MM.1S (cell line): ENCODE measurements around the gene WNK2.

Experiments used
- DNase-seq: peaks from one replicate; pipeline ENCODE4 v3.0.0-alpha.2; 2015
- H2AFZ ChIP-seq: fragments of 300-600 bp; sonication (generic); 2 replicates; pipeline ENCODE4 v1.6.0; 2016; ENCODE audit warnings: antibody characterized with exemption, low read length
- H3F3A ChIP-seq: fragments of 300-600 bp; sonication (generic); 2 replicates; pipeline ENCODE4 v1.6.1; 2016; ENCODE audit warnings: mild to moderate bottlenecking, antibody characterized with exemption, low read length, moderate library complexity, mixed read lengths; ENCODE audit not compliant: insufficient read depth
- H3K27ac ChIP-seq: fragments of 300-600 bp; sonication (generic); 2 replicates; pipeline ENCODE4 v1.5.1; 2016; ENCODE audit warnings: mild to moderate bottlenecking, low read length
- H3K27me3 ChIP-seq: fragments of 300-600 bp; sonication (generic); replicated peaks from 2 replicates; pipeline ENCODE4 v1.6.0; 2016; ENCODE audit warnings: low read length; ENCODE audit not compliant: insufficient read depth
- H3K36me3 ChIP-seq: fragments of 300-600 bp; sonication (generic); replicated peaks from 2 replicates; pipeline ENCODE4 v1.6.1; 2016; ENCODE audit warnings: mild to moderate bottlenecking, low read length, mixed read lengths; ENCODE audit not compliant: insufficient read depth
- H3K4me1 ChIP-seq: fragments of 300-600 bp; sonication (generic); 2 replicates; pipeline ENCODE4 v1.6.1; 2016; ENCODE audit warnings: low read length, mixed read lengths
- H3K4me2 ChIP-seq: fragments of 300-600 bp; sonication (generic); 2 replicates; pipeline ENCODE4 v1.6.0; 2016; ENCODE audit warnings: low read depth, low read length
- H3K4me3 ChIP-seq: fragments of 300-600 bp; sonication (generic); 2 replicates; pipeline ENCODE4 v1.5.1; 2016; ENCODE audit warnings: low read length, mixed read lengths
- H3K79me2 ChIP-seq: fragments of 300-600 bp; sonication (generic); 2 replicates; pipeline ENCODE4 v1.6.1; 2016; ENCODE audit warnings: mixed run types, low read length, mixed read lengths
- H3K9ac ChIP-seq: fragments of 300-600 bp; sonication (generic); 2 replicates; pipeline ENCODE4 v1.6.1; 2016; ENCODE audit warnings: low read length, mixed read lengths
- H3K9me2 ChIP-seq: fragments of 300-600 bp; sonication (generic); replicated peaks from 2 replicates; pipeline ENCODE4 v1.6.1; 2016; ENCODE audit warnings: mild to moderate bottlenecking, low read length, mixed read lengths; ENCODE audit not compliant: insufficient read depth
- H3K9me3 ChIP-seq: fragments of 300-600 bp; sonication (generic); replicated peaks from 2 replicates; pipeline ENCODE4 v1.6.1; 2016; ENCODE audit warnings: mild to moderate bottlenecking, low read length, mixed read lengths; ENCODE audit not compliant: insufficient read depth
- H4K20me1 ChIP-seq: fragments of 300-600 bp; sonication (generic); 2 replicates; pipeline ENCODE4 v1.6.1; 2016; ENCODE audit warnings: mild to moderate bottlenecking, low read length, moderate library complexity, mixed read lengths; ENCODE audit not compliant: insufficient read depth
- EZH2 ChIP-seq: fragments of 300-600 bp; sonication (generic); optimal IDR thresholded peaks from 2 replicates; pipeline ENCODE3; 2017; ENCODE audit warnings: low read depth, mild to moderate bottlenecking, antibody characterized with exemption, low read length, mixed read lengths
- EZH2phosphoT487 ChIP-seq: fragments of 300-600 bp; sonication (generic); IDR thresholded peaks from 2 replicates; pipeline ENCODE4 v1.6.1; 2018; ENCODE audit warnings: antibody characterized with exemption, low read length
- TF ChIP-seq, protein P1 (sequence below): fragments of 300-600 bp; sonication (generic); IDR thresholded peaks from 2 replicates; pipeline ENCODE4 v1.5.1; 2016; ENCODE audit warnings: antibody characterized with exemption, low read length, mixed read lengths

The WNK2 gene

DNA sequence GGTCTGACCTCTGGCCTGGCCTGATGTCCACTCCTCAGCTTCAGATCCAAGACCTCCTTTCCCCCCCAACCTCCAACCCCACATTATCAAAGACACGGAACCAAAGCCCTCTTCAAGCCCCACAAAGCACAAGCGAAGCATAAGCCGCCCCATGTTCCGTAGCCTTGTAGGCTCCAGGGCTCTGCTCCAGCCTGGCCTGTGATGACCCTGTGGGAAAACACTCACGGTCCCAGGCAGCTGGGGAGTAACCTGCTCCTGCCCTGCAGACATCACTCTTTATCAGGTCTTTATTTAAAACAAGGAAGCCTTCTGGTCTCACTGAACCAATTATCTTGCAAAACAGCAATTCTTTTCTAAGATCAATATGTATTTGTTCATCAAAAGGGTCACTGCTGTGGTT is 15.4 kb upstream of the WNK2 start:
- Histone ChIP-seq H3K4me1 (peaks cover 5% of the 10 kb centered on the region), H3F3A (no peaks in the 10 kb centered on the region), H3K27me3 (no peaks in the 10 kb centered on the region), H3K79me2 (no peaks in the 10 kb centered on the region), H3K4me2 (no peak overlapping the region), H3K4me3 (no peak overlapping the region), H3K9me2 (no peaks in the 10 kb centered on the region), H4K20me1 (no peaks in the 10 kb centered on the region), H3K9ac (no peak overlapping the region), H3K9me3 (no peaks in the 10 kb centered on the region), H3K27ac (no peak overlapping the region), H3K36me3 (no peaks in the 10 kb centered on the region), H2AFZ (no peak overlapping the region)
- DNase-seq: no peak
- TF ChIP-seq EZH2phosphoT487: no peak
- TF ChIP-seq EZH2: no peak
- TF ChIP-seq, protein P1, sequence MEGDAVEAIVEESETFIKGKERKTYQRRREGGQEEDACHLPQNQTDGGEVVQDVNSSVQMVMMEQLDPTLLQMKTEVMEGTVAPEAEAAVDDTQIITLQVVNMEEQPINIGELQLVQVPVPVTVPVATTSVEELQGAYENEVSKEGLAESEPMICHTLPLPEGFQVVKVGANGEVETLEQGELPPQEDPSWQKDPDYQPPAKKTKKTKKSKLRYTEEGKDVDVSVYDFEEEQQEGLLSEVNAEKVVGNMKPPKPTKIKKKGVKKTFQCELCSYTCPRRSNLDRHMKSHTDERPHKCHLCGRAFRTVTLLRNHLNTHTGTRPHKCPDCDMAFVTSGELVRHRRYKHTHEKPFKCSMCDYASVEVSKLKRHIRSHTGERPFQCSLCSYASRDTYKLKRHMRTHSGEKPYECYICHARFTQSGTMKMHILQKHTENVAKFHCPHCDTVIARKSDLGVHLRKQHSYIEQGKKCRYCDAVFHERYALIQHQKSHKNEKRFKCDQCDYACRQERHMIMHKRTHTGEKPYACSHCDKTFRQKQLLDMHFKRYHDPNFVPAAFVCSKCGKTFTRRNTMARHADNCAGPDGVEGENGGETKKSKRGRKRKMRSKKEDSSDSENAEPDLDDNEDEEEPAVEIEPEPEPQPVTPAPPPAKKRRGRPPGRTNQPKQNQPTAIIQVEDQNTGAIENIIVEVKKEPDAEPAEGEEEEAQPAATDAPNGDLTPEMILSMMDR: no peak

DNA sequence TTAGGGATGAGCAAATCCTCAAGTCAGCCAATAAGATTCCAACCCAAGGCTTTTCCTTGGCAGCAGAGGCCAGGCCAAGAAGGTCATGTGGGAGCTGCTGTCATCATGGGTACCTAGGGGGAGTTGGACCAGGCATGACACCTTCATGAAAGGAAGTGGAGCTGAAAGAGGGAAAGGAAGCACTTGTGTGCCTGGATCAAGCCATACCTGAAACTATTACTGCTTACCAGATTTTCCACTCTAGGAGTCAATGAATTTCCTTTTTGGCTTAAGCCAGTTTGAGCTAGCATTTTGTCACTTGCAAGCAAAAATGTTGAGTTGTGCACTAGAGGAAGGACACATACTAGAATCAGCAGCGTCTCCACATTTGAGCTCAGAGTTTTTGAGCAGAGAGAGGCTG is 14.5 kb upstream of the WNK2 start:
- Histone ChIP-seq H3K9ac (no peak overlapping the region), H3K4me1 (peaks cover 5% of the 10 kb centered on the region), H3F3A (no peaks in the 10 kb centered on the region), H4K20me1 (no peaks in the 10 kb centered on the region), H3K4me2 (no peak overlapping the region), H2AFZ (no peak overlapping the region), H3K9me3 (no peaks in the 10 kb centered on the region), H3K9me2 (no peaks in the 10 kb centered on the region), H3K79me2 (no peaks in the 10 kb centered on the region), H3K36me3 (no peaks in the 10 kb centered on the region), H3K27ac (no peak overlapping the region), H3K27me3 (no peaks in the 10 kb centered on the region), H3K4me3 (no peak overlapping the region)
- TF ChIP-seq EZH2 (no peak), EZH2phosphoT487 (no peak)
- TF ChIP-seq, protein P1: no peak
- no peak for DNase-seq

DNA sequence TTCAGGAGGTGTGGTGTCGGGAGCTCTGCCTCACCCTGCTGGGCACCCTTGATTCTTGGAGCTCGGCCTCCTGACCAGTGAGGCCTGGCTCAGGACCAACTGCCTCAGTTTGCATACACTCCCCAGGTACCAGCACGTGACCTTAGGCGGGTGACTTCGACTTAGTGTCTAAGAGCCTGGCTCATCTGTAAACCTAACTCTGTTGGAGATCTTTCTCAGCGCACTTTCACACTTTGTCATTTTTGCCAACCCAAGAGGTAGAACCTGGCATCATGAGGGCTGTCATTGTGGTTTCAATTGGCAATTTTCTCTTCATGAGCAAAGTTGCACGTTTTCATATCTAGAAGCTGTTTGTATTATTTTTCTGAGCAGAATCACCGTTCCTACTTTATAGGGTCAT is 13.4 kb upstream of the WNK2 start:
- no peaks in the 10 kb centered on the region for H3K27me3 ChIP-seq
- no peak overlapping the region for H3K9ac ChIP-seq
- no peak for DNase-seq
- no peak overlapping the region for H3K27ac ChIP-seq
- H3K79me2 ChIP-seq: no peaks in the 10 kb centered on the region
- no peaks in the 10 kb centered on the region for H4K20me1 ChIP-seq
- TF ChIP-seq EZH2phosphoT487: no peak
- TF ChIP-seq, protein P1: no peak
- TF ChIP-seq EZH2: no peak
- no peaks in the 10 kb centered on the region for H3K36me3 ChIP-seq
- H2AFZ ChIP-seq: no peak overlapping the region
- no peak overlapping the region for H3K4me3 ChIP-seq
- H3F3A ChIP-seq: no peaks in the 10 kb centered on the region
- H3K9me3 ChIP-seq: no peaks in the 10 kb centered on the region
- peaks cover 5% of the 10 kb centered on the region for H3K4me1 ChIP-seq
- H3K4me2 ChIP-seq: no peak overlapping the region
- no peaks in the 10 kb centered on the region for H3K9me2 ChIP-seq
